ENCODE data around the gene PRSS53.

- TF ChIP-seq CTCF (IDR thresholded peaks at IDR 0.05) (no peak), POLR2A (IDR thresholded peaks at IDR 0.05) (no peak)
Observed at GRCh38 chr16:31067342-31067741, 21.4 kb downstream of the PRSS53 start.
